GM18951 (cell line): ENCODE measurements around the gene OSGIN1.

Experiments
- POLR2A ChIP-seq: IDR thresholded peaks from 4 replicates; pipeline ENCODE4 v1.6.1; 2011; ENCODE audit warnings: mild to moderate bottlenecking; ENCODE audit not compliant: insufficient read length, insufficient read depth; ENCODE audit errors: extremely low read depth
- in situ Hi-C: fragments of 300-500 bp; cut with MboI; formaldehyde crosslinking; loops from one replicate; pipeline ENCODE4 v1.12.0; 2022; ENCODE audit warnings: low sequenced_read_pairs, mixed read lengths, inconsistent platforms; ENCODE audit not compliant: unreplicated experiment

Gene OSGIN1

DNA sequence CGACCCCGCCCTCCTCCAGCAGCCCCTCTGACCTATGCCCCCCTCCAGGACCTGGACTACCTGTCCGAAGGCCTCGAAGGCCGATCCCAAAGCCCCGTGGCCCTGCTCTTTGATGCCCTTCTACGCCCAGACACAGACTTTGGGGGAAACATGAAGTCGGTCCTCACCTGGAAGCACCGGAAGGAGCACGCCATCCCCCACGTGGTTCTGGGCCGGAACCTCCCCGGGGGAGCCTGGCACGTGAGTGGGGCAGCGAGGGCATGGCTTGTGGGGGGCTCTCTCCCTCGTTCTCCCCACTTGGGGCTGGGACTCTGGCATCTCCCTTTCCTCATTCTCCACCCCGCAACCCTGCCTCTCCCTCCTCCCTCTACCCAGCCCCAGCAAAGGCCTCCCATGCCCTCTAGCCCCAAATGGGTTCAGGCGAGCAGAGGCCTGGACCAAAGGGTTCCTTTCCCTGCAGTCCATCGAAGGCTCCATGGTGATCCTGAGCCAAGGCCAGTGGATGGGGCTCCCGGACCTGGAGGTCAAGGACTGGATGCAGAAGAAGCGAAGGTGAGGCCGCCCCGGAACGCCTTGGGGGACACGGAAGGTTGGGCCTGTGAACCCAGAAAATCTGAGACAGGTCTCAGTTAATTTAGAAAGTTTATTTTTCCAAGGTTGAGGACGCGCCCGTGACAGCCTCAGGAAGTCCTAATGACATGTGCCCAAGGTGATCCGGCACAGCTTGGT, 7.6 kb downstream of the OSGIN1 start:
- in situ Hi-C loops, result loop anchor here (25.0 kb wide), 1 partner anchor 227 kb away; the partner anchor contains the start of genes ADAD2 and TAF1C

DNA sequence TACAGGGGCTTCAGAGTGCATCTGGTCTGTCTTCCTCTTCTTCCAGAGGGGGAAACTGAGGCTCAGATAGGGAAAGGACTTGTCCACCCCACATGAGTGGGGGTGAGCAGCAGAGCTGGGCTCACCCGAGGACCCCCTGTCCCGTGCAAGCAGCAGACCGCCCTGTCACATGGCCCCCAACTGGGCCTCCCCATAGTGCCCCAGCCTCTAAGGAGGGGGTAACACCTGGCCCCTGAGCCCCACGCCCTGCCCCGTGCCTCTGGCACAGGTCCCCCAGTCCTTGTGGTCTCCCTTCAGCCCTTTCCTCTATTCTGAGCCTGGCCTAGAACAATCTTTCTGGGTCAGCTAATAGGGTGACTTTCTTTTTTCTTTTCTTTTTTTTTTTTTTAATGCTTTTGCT, 8.6 kb downstream of the OSGIN1 start:
- in situ Hi-C loops, result loop anchor here (25.0 kb wide), 1 partner anchor 226 kb away; the partner anchor contains the start of genes ADAD2 and TAF1C
- TF ChIP-seq POLR2A, result no peak

More for the DNA sequence above, 7.6 kb downstream of the OSGIN1 start:
- TF ChIP-seq POLR2A, result no peak

DNA sequence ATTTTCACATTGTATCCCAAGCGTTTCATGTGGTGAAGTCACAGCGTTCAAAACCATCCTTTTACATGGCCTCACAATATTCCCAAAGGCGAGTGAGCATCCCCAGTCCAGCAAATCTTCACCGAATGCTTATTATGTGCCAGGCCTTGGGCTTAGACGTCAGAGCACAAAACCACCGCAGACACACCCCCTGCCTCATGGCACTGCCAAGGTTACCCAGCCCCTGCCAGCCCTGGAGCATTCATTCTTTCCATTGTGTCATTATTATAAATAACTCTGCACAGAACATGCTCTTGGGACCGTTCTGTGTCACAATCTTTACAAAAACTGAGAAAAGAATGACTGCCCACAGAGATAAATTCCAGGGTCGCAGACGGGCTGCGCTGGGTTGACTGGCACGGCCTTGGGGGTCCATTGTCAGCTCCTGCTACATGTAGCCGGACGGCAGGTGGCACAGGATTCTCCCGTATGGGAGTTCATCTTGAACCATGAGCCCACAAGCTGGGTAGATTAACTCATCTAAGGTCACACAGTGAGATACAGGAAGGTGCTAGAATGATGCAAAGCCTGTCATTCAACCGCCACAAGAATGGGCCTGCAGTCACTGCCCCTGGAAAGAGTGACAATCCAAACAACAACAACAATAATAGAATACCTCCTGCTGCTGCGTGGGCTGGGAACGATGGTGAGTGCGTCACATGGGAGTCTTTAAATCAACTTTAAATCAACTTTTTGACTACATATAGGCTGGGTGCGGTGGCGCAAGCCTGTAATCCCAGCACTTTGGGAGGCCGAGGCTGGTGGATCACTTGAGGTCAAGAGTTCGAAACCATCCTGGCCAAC, 10.5 kb downstream of the OSGIN1 start:
- no peak for TF ChIP-seq POLR2A
- in situ Hi-C loops, result loop anchor here (25.0 kb wide), 1 partner anchor 224 kb away; the partner anchor contains the start of genes ADAD2 and TAF1C

DNA sequence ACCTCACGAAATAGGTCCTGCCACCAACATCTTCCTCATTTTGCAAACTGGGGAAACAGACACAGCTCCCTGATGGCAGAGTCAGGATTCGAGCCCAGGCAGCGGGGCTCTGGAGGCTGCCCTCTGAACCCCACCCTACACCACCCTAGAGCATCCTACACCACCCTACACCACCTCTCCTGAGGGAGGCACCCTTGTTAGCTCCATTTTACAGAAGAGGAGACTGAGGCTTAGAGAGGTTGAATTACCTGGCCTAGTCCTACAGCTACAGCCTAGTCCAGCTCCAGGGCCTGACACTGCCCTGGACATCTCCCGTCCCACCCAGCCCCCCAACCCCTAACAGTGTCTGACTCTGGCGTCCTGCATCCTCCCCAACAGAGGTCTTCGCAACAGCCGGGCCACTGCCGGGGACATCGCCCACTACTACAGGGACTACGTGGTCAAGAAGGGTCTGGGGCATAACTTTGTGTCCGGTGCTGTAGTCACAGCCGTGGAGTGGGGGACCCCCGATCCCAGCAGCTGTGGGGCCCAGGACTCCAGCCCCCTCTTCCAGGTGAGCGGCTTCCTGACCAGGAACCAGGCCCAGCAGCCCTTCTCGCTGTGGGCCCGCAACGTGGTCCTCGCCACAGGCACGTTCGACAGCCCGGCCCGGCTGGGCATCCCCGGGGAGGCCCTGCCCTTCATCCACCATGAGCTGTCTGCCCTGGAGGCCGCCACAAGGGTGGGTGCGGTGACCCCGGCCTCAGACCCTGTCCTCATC, 11.8 kb downstream of the OSGIN1 start:
- TF ChIP-seq POLR2A, result no peak
- in situ Hi-C loops, result loop anchor here (25.0 kb wide), 1 partner anchor 222 kb away; the partner anchor contains the start of genes ADAD2 and TAF1C

DNA sequence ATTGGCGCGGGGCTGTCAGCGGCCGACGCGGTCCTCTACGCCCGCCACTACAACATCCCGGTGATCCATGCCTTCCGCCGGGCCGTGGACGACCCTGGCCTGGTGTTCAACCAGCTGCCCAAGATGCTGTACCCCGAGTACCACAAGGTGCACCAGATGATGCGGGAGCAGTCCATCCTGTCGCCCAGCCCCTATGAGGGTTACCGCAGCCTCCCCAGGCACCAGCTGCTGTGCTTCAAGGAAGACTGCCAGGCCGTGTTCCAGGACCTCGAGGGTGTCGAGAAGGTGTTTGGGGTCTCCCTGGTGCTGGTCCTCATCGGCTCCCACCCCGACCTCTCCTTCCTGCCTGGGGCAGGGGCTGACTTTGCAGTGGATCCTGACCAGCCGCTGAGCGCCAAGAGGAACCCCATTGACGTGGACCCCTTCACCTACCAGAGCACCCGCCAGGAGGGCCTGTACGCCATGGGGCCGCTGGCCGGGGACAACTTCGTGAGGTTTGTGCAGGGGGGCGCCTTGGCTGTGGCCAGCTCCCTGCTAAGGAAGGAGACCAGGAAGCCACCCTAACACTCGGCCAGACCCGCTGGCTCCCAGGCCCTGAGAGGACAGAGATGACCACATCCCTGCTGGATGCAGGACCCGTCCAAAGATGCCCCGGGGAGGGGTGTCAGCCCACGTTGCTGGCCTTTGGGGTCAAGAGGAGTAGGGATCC, 12.6 kb downstream of the OSGIN1 start:
- TF ChIP-seq POLR2A, result no peak
- in situ Hi-C loops, result loop anchor here (25.0 kb wide), 1 partner anchor 222 kb away; the partner anchor contains the start of genes ADAD2 and TAF1C

DNA sequence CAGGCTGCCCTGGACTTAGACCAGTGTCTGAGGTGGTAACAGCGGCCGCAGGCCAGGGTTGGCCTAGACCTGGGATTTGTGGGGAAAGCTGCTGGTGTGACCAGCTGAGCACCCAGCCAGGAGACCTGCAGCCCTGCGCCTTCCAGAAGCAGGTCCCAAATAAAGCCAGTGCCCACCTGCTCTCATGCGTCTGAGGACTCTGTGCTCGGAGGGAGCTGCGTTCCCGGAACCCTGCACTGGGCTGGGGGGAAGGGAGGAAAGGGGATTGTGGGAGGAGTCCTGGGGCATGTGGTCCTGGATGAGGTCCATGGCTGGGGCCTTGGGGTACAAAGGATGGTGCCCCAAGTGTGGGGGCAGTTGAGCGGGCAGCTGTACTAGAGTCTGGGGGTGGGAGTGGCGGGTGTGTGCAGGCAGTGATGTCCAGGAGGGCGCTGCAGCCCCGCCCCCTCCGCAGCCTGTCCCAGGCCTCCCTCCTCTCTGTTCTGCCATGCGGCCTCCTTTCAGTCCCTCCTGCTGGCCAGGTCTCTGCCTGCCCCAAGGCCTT, 13.2 kb downstream of the OSGIN1 start:
- no peak for TF ChIP-seq POLR2A
- in situ Hi-C loops, result loop anchor here (25.0 kb wide), 1 partner anchor 221 kb away; the partner anchor contains the start of genes ADAD2 and TAF1C

DNA sequence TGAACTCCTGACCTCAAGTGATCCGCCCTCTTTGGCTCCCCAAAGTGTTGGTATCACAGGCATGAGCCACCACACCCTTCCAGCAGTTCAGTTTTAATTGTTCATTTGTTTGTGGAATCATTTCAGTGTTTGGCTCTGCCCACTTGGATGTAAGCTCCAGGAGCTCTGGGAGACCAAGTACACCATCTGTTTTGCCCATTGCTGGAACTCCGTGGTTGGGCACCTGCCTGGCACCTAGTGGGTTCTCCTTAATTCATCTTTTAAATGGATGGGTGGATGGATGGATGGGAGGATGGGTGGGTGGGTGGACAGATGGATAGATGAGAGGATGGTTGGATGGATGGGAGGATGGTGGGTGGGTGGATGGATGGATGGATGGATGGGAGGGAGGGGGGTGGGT, 14.1 kb downstream of the OSGIN1 start:
- no peak for TF ChIP-seq POLR2A
- in situ Hi-C loops, result loop anchor here (25.0 kb wide), 1 partner anchor 220 kb away; the partner anchor contains the start of genes ADAD2 and TAF1C

DNA sequence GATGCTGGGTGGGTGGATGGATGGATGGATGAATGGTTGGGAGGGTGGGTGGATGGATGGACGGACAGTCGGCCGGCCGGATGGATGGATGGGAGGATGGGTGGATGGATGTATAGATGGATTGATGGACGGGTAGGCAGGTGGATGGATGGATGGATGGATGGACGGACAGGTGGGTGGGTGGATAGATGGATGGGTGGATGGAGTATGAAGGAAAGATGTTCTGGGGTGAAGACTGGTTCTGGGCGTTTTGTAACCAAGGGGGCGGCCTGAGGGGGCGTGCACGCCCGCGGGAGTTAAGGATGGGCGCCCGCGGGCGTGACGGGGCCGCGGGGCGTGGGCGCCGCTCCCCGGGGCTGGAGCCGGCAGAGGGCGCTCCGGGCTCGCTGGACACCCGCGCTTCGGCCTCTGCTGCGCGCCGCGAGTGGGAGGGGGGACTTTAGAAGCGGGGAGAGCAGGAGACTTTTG, 14.8 kb downstream of the OSGIN1 start, which contains the start of gene NECAB2:
Gene NECAB2 (plus strand): TSS at position 407 of the 468 bp plus-strand sequence. CDS start 405 bp downstream, outside the sequence.
- no peak for TF ChIP-seq POLR2A
- in situ Hi-C loops, result loop anchor here (25.0 kb wide), 1 partner anchor 219 kb away; the partner anchor contains the start of genes ADAD2 and TAF1C

DNA sequence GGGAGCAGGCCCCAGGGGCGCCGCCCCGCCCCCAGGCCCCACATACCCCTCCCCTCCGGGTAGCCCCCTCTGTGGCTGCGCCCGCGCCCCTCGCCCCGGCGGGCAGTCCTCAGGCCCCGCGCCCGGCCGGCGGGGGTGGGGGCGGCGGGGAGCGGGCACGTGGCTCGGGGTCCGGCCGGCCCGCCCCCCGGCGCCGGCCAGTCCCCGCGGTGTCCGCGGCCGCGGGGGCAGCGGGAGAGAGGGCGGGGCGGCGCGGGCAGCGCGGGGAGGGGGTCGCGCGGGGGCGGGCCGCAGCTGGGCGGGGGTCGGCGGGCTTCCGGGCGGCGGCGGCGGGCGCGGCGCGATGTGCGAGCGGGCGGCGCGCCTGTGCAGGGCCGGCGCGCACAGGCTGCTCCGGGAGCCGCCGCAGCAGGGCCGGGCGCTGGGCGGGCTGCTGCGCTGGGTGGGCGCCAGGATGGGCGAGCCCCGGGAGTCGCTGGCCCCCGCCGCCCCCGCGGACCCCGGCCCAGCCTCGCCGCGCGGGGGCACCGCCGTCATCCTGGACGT, 15.3 kb downstream of the OSGIN1 start:
- in situ Hi-C loops, result loop anchor here (25.0 kb wide), 1 partner anchor 219 kb away; the partner anchor contains the start of genes ADAD2 and TAF1C
- no peak for TF ChIP-seq POLR2A

DNA sequence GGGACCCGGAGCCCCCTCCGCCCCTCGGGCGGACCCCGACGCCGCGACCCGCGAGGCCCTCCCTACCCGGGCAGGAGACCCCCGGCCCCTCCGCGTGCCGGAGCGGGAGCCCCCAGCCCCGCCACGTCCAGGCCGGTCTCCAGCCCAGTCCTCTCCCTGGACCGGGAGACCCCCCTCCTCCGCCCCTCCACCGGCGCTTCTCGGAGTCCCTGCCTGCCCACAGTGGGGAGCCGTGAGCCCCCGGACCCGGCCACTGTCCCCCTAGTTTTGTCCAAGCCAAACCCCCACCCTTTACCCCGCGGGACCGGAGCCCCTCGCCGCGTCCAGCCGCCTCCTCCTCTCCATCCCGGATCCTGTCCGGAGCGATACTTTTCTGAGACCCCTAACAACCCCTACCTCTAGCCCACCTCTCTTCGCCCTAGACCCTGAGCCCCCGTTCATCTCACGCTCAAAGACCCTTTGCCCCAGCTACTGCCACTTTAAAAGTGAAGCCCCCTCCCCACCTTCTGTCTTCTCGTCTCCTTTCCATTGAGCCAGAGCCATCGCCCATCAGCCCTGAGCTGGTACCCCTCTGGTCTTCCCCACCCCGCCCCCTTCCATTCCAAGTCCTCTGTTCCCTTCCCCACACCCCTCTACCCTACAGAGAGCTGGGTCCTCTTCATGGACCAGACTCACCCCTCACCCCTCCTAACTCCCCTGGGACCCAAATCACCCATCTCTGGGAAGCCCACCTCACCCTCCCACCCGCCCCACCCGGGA, 16.0 kb downstream of the OSGIN1 start:
- in situ Hi-C loops, result loop anchor here (25.0 kb wide), 1 partner anchor 218 kb away; the partner anchor contains the start of genes ADAD2 and TAF1C
- TF ChIP-seq POLR2A, result no peak
